ENCODE results near the gene WDR5B. TPM values are rescaled to one million over a fixed set of nuclear protein-coding genes. Genes with fewer than 3 reads are reported as not detected.
"Not testable (repeated sequence)": the region's sequence is repeated elsewhere in the genome, so short reads cannot be mapped to it uniquely, and the experiment has no call there.

WDR5B gene
- total and polyA plus RNA-seq, 9 donors = 3.5 to 7.6 (median 5.6) TPM

DNA sequence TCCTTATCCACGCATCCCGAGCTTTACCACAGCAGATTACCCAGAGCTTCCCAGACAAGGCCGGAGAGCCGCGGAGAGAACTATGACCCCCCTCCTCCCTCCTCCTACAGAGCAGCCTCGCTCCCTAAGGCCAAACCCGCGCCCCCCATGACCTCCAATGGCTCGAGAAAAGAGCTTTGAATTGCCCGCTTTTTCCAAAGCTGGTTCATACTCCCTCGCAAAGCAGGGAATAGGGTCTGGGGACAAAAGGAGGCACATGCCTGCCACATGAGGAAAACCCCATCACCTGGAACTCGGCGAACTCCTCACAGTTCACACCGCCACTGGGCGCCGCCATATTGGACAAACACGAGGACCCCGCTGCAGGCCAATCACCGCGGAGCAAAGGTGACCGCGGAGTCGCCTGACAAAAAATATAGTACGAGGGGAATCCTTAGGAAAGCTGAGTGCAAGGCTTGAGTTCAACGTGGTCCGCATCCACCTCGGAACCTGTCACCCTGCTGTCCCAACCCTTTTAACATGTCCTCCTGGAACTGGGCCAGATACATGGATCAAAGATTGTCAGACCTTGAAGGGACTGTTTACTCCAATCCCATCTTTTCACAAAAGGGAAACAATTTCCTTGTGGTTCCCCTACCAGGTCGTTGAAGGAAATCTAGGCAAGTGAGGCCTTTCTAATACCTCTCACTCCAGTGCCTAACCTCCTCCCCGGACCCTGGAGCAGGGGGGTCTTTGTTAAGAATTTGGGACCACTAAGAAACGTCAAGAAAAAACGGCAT, 32.8 kb downstream of the WDR5B start, which contains the start of gene MIX23:
Gene MIX23 (minus strand): TSS at position 344 of the 779 bp plus-strand sequence. CDS start 7 bp downstream, at position 337.
- H3K9me3 ChIP-seq (replicated peaks; ENCODE audit: control insufficient read depth, low read depth, low read length) = no peaks in the 10 kb centered on the region
- DNase-seq = peak; percentile 95
- H3K27ac ChIP-seq (ENCODE audit: low read length) = peak within 1 kb of the TSS; percentile 92
- H3K36me3 ChIP-seq (ENCODE audit: control insufficient read depth, insufficient read depth, low read length) = peaks cover 2% of the 10 kb centered on the region
- no peaks in the 10 kb centered on the region for H3K27me3 ChIP-seq (ENCODE audit: control insufficient read depth, insufficient read depth, low read length)
- peaks cover 10% of the 10 kb centered on the region for H3K4me1 ChIP-seq (ENCODE audit: control insufficient read depth, insufficient read depth, low read length)
- WGBS (ENCODE audit: insufficient coverage) = 0% methylated on average over 21 of the region's 31 CpGs
- H3K4me3 ChIP-seq (ENCODE audit: low read length) = peak within 1 kb of the TSS; percentile 89

DNA sequence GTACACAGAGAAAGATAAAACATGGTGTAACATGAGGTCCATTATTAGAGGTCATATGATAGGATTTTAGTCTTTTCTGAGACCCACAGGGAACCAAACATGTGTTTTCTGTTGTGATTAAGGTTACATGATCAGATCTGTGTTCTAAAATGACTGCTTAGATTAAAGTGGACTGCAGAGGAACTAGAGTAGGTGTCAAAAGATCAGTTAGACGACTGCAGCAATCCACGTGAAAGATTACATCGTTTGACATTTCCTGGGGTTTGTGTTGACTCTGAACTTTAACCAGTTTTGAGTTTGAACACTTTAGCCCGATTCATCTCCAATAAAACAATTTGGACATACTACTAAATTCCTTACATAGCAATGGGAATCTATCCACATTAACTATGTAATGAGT, 37.9 kb downstream of the WDR5B start:
- Histone ChIP-seq H3K4me1 (ENCODE audit: control insufficient read depth, insufficient read depth, low read length) (peaks cover 3% of the 10 kb centered on the region), H3K4me3 (ENCODE audit: low read length) (no peak overlapping the region), H3K9me3 (replicated peaks; ENCODE audit: control insufficient read depth, low read depth, low read length) (no peaks in the 10 kb centered on the region), H3K27me3 (ENCODE audit: control insufficient read depth, insufficient read depth, low read length) (no peaks in the 10 kb centered on the region), H3K27ac (ENCODE audit: low read length) (no peak overlapping the region), H3K36me3 (ENCODE audit: control insufficient read depth, insufficient read depth, low read length) (peaks cover 2% of the 10 kb centered on the region)
- WGBS (ENCODE audit: insufficient coverage) = no CpG with 5 or more reads among the region's 4 CpGs
- DNase-seq = no peak

- no peaks in the 10 kb centered on the region for H3K27me3 ChIP-seq (ENCODE audit: control insufficient read depth, insufficient read depth, low read length)
- no peak overlapping the region for H3K4me3 ChIP-seq (ENCODE audit: low read length)
- no peaks in the 10 kb centered on the region for H3K4me1 ChIP-seq (ENCODE audit: control insufficient read depth, insufficient read depth, low read length)
- no peak for DNase-seq
- no CpG with 5 or more reads among the region's 1 CpG for WGBS (ENCODE audit: insufficient coverage)
- H3K36me3 ChIP-seq (ENCODE audit: control insufficient read depth, insufficient read depth, low read length) = peaks cover 2% of the 10 kb centered on the region
- H3K27ac ChIP-seq (ENCODE audit: low read length) = no peak overlapping the region
- no peaks in the 10 kb centered on the region for H3K9me3 ChIP-seq (replicated peaks; ENCODE audit: control insufficient read depth, low read depth, low read length)
Observed at GRCh38 chr3:122374034-122374433, 41.8 kb downstream of the WDR5B start.

GRCh38 chr3:122366379-122366749, 49.5 kb downstream of the WDR5B start:
- Histone ChIP-seq H3K9me3 (replicated peaks; ENCODE audit: control insufficient read depth, low read depth, low read length) (no peaks in the 10 kb centered on the region), H3K4me1 (ENCODE audit: control insufficient read depth, insufficient read depth, low read length) (no peaks in the 10 kb centered on the region), H3K4me3 (ENCODE audit: low read length) (no peak overlapping the region), H3K36me3 (ENCODE audit: control insufficient read depth, insufficient read depth, low read length) (peaks cover 22% of the 10 kb centered on the region), H3K27ac (ENCODE audit: low read length) (no peak overlapping the region), H3K27me3 (ENCODE audit: control insufficient read depth, insufficient read depth, low read length) (no peaks in the 10 kb centered on the region)
- no peak for DNase-seq
- 100% methylated on average over 2 of the region's 5 CpGs for WGBS (ENCODE audit: insufficient coverage)

DNA sequence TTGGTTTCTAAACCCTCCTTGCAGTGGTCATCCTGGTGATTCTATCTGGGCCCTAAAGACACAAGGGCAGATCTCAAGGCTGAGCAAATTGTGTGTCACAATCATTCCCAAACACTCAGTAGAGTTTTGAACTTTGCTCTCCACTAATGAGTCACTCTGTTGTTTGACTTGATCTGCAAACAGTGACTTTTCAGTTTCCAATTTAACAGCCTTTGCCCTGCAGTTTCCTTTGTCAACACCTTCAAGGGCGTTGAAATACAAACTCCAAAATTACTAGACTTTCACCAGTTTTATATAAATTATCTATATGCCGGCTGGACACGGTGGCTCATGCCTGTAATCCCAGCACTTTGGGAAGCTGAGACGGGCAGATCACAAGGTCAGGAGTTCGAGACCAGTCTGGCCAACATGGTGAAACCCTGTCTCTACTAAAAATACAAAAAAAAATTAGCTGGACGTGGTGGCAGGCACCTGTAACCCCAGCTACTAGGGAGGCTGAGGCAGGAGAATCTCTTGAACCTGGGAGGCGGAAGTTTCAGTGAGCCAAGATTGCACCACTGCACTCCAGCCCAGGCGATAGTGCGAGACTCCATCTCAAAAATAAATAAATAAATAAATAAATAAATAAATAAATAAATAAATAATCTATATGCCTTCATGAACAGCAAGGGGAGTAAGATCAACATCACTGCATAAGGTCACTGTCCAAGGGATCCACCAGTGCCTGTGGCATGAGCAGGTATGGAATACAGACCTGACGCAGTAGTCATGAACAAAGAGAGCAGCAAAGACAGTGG, 50.1 kb downstream of the WDR5B start:
- not testable (repeated sequence) for H3K4me1 ChIP-seq (ENCODE audit: control insufficient read depth, insufficient read depth, low read length); DNase-seq; H3K9me3 ChIP-seq (replicated peaks; ENCODE audit: control insufficient read depth, low read depth, low read length); H3K27ac ChIP-seq (ENCODE audit: low read length); H3K4me3 ChIP-seq (ENCODE audit: low read length); H3K27me3 ChIP-seq (ENCODE audit: control insufficient read depth, insufficient read depth, low read length)
- peaks cover 22% of the 10 kb centered on the region for H3K36me3 ChIP-seq (ENCODE audit: control insufficient read depth, insufficient read depth, low read length)
- 92% methylated on average over 6 of the region's 10 CpGs for WGBS (ENCODE audit: insufficient coverage)

- peaks cover 22% of the 10 kb centered on the region for H3K36me3 ChIP-seq (ENCODE audit: control insufficient read depth, insufficient read depth, low read length)
- no peak overlapping the region for H3K27ac ChIP-seq (ENCODE audit: low read length)
- no peak overlapping the region for H3K4me3 ChIP-seq (ENCODE audit: low read length)
- no peaks in the 10 kb centered on the region for H3K9me3 ChIP-seq (replicated peaks; ENCODE audit: control insufficient read depth, low read depth, low read length)
- H3K4me1 ChIP-seq (ENCODE audit: control insufficient read depth, insufficient read depth, low read length) = no peaks in the 10 kb centered on the region
- H3K27me3 ChIP-seq (ENCODE audit: control insufficient read depth, insufficient read depth, low read length) = no peaks in the 10 kb centered on the region
- DNase-seq = no peak
- WGBS (ENCODE audit: insufficient coverage) = no CpG with 5 or more reads among the region's 1 CpG
Observed at GRCh38 chr3:122365073-122365472, 50.8 kb downstream of the WDR5B start.

GRCh38 chr3:122364490-122364889, 51.4 kb downstream of the WDR5B start:
- peaks cover 20% of the 10 kb centered on the region for H3K36me3 ChIP-seq (ENCODE audit: control insufficient read depth, insufficient read depth, low read length)
- WGBS (ENCODE audit: insufficient coverage) = no CpG with 5 or more reads among the region's 2 CpGs

More at GRCh38 chr3:122364490-122364889, 51.4 kb downstream of the WDR5B start:
- Histone ChIP-seq H3K9me3 (replicated peaks; ENCODE audit: control insufficient read depth, low read depth, low read length) (no peaks in the 10 kb centered on the region), H3K27me3 (ENCODE audit: control insufficient read depth, insufficient read depth, low read length) (no peaks in the 10 kb centered on the region), H3K27ac (ENCODE audit: low read length) (no peak overlapping the region), H3K4me3 (ENCODE audit: low read length) (no peak overlapping the region), H3K4me1 (ENCODE audit: control insufficient read depth, insufficient read depth, low read length) (no peaks in the 10 kb centered on the region)
- no peak for DNase-seq

Other genes starting within 250 kb of the WDR5B start
- gene CASR, start 232.4 kb downstream of the WDR5B start, total RNA-seq = not detected
- gene CASR, start 232.4 kb downstream of the WDR5B start, polyA plus RNA-seq (ENCODE audit: insufficient read depth in 1 of 8, insufficient read length in 8 of 8, low replicate concordance in 1 of 8) = under 1 TPM in 3 of 8 donors, not detected in 5; 0.04 to 0.28 (median 0.04) TPM
- gene CSTA, start 90.8 kb downstream of the WDR5B start, total RNA-seq = 0.22 TPM
- gene CSTA, start 90.8 kb downstream of the WDR5B start, polyA plus RNA-seq (ENCODE audit: insufficient read depth in 1 of 8, insufficient read length in 8 of 8, low replicate concordance in 1 of 8) = 1 to 10 TPM in 4 of 8 donors, under 1 TPM in 4; 0.48 to 4.9 (median 0.94) TPM
- gene MIX23, start 32.8 kb downstream of the WDR5B start, total RNA-seq = 36.7 TPM
- gene MIX23, start 32.8 kb downstream of the WDR5B start, polyA plus RNA-seq (ENCODE audit: insufficient read depth in 1 of 8, insufficient read length in 8 of 8, low replicate concordance in 1 of 8) = 10 to 100 TPM; 26.8 to 34.2 (median 28.5) TPM
- gene FAM162A, start 31.9 kb downstream of the WDR5B start, total RNA-seq = 33.6 TPM
- 10 to 100 TPM; 28.5 to 42.4 (median 34.7) TPM for gene FAM162A, start 31.9 kb downstream of the WDR5B start, polyA plus RNA-seq (ENCODE audit: insufficient read depth in 1 of 8, insufficient read length in 8 of 8, low replicate concordance in 1 of 8)
- gene KPNA1, start 98.9 kb upstream of the WDR5B start, total RNA-seq = 22.7 TPM
- 10 to 100 TPM; 24.9 to 44.2 (median 36.3) TPM for gene KPNA1, start 98.9 kb upstream of the WDR5B start, polyA plus RNA-seq (ENCODE audit: insufficient read depth in 1 of 8, insufficient read length in 8 of 8, low replicate concordance in 1 of 8)
- gene PARP9, start 148.2 kb upstream of the WDR5B start, total RNA-seq = 12.7 TPM
- gene PARP9, start 148.2 kb upstream of the WDR5B start, polyA plus RNA-seq (ENCODE audit: insufficient read depth in 1 of 8, insufficient read length in 8 of 8, low replicate concordance in 1 of 8) = 10 to 100 TPM in 7 of 8 donors, 1 to 10 TPM in 1; 9.0 to 15.6 (median 12.5) TPM
- 7.4 TPM for gene DTX3L, start 148.3 kb upstream of the WDR5B start, total RNA-seq
- 1 to 10 TPM; 5.5 to 9.3 (median 8.0) TPM for gene DTX3L, start 148.3 kb upstream of the WDR5B start, polyA plus RNA-seq (ENCODE audit: insufficient read depth in 1 of 8, insufficient read length in 8 of 8, low replicate concordance in 1 of 8)
- 3.2 TPM for gene PARP15, start 161.6 kb upstream of the WDR5B start, total RNA-seq
- 1 to 10 TPM; 1.1 to 4.2 (median 2.2) TPM for gene PARP15, start 161.6 kb upstream of the WDR5B start, polyA plus RNA-seq (ENCODE audit: insufficient read depth in 1 of 8, insufficient read length in 8 of 8, low replicate concordance in 1 of 8)

Data from muscle of leg (tissue), 11 donors.